PC-9 (cell line): Measurements from ENCODE around the gene TNFAIP3. TPM values are rescaled to one million over a fixed set of nuclear protein-coding genes. Genes with fewer than 3 reads are reported as not detected.

Experiments
- BruUV-seq: library from RNA; stranded (reverse); fragments of 400-500 nt; replicated peaks from 2 replicates; lab custom pipeline; 2021; lab: Mats Ljungman, UMichigan
- CTCF ChIA-PET: fragments of 300-600 bp; sonication (Branson Sonifier 250); formaldehyde crosslinking; loops from one replicate; lab custom pipeline; 2022; ENCODE audit warnings: antibody characterized with exemption; lab: Charles Lee
- POLR2A ChIA-PET: fragments of 300-600 bp; sonication (Branson Sonifier 250); formaldehyde crosslinking; loops from one replicate; lab custom pipeline; 2022; ENCODE audit warnings: antibody characterized with exemption; ENCODE audit not compliant: unreplicated experiment; lab: Charles Lee
- DNase-seq, 2 experiments: peaks; one replicate each; pipeline versions ENCODE4 v3.0.0 to v3.0.0-alpha.2; 2015 to 2022; ENCODE audit warnings: mixed read lengths in 1 of 2
- H2AFZ ChIP-seq: fragments of 200-600 bp; sonication (generic); 2 replicates; pipeline ENCODE4 v1.8.1; 2017; ENCODE audit warnings: antibody characterized with exemption
- H3F3A ChIP-seq: fragments of 200-600 bp; sonication (generic); 2 replicates; pipeline ENCODE4 v1.8.1; 2017; ENCODE audit warnings: antibody characterized with exemption, mild to moderate bottlenecking, low read depth; ENCODE audit not compliant: insufficient read depth
- H3K27ac ChIP-seq: fragments of 200-600 bp; sonication (generic); 2 replicates; pipeline ENCODE4 v1.6.1; 2016; ENCODE audit warnings: mixed run types
- H3K27me3 ChIP-seq: fragments of 200-600 bp; sonication (generic); 2 replicates; pipeline ENCODE4 v1.6.1; 2016; ENCODE audit warnings: low read depth, mixed run types; ENCODE audit not compliant: insufficient read depth
- H3K36me3 ChIP-seq: fragments of 200-600 bp; sonication (generic); 2 replicates; pipeline ENCODE4 v1.6.1; 2016; ENCODE audit warnings: low read depth, mixed run types
- H3K4me1 ChIP-seq: fragments of 200-600 bp; sonication (generic); replicated peaks from 2 replicates; pipeline ENCODE4 v1.6.1; 2016; ENCODE audit warnings: mixed run types; ENCODE audit not compliant: insufficient read depth
- H3K4me2 ChIP-seq: fragments of 200-600 bp; sonication (generic); 2 replicates; pipeline ENCODE4 v1.6.1; 2017; ENCODE audit warnings: mixed run types
- H3K4me3 ChIP-seq: fragments of 200-600 bp; sonication (generic); 2 replicates; pipeline ENCODE4 v1.6.1; 2016; ENCODE audit warnings: mixed run types
- H3K79me2 ChIP-seq: fragments of 200-600 bp; sonication (generic); 2 replicates; pipeline ENCODE4 v1.6.1; 2017; ENCODE audit warnings: low read depth, mixed run types
- H3K9me2 ChIP-seq: fragments of 200-600 bp; sonication (generic); 2 replicates; pipeline ENCODE4 v1.8.1; 2017; ENCODE audit warnings: mild to moderate bottlenecking; ENCODE audit not compliant: insufficient read depth
- H3K9me3 ChIP-seq: fragments of 200-600 bp; sonication (generic); 2 replicates; pipeline ENCODE4 v1.8.1; 2016; ENCODE audit warnings: low read depth; ENCODE audit not compliant: insufficient read depth
- H4K20me1 ChIP-seq: fragments of 200-600 bp; sonication (generic); 2 replicates; pipeline ENCODE4 v1.8.1; 2017; ENCODE audit not compliant: insufficient read depth
- CTCF ChIP-seq: fragments of 200-600 bp; sonication (generic); conservative IDR thresholded peaks from 2 replicates; pipeline ENCODE4 v1.6.1; 2017; ENCODE audit warnings: mixed run types, antibody characterized with exemption, mild to moderate bottlenecking, moderate library complexity
- EZH2 ChIP-seq: fragments of 200-600 bp; sonication (generic); IDR thresholded peaks from 2 replicates; pipeline ENCODE4 v1.8.0; 2017; ENCODE audit warnings: antibody characterized with exemption, low read depth
- intact Hi-C: fragments of 100-400 bp; cut with micrococcal nuclease; formaldehyde crosslinking; loops from one replicate; pipeline ENCODE4 v1.10.0; 2022; ENCODE audit not compliant: unreplicated experiment
- total RNA-seq: library from RNA; stranded (reverse); gene quantifications from 2 replicates; pipeline ENCODE4 v1.2.3, GENCODE V29; 2021

Gene TNFAIP3
- total RNA-seq, 1 experiment from 2014 or later: 7.8 TPM

DNA sequence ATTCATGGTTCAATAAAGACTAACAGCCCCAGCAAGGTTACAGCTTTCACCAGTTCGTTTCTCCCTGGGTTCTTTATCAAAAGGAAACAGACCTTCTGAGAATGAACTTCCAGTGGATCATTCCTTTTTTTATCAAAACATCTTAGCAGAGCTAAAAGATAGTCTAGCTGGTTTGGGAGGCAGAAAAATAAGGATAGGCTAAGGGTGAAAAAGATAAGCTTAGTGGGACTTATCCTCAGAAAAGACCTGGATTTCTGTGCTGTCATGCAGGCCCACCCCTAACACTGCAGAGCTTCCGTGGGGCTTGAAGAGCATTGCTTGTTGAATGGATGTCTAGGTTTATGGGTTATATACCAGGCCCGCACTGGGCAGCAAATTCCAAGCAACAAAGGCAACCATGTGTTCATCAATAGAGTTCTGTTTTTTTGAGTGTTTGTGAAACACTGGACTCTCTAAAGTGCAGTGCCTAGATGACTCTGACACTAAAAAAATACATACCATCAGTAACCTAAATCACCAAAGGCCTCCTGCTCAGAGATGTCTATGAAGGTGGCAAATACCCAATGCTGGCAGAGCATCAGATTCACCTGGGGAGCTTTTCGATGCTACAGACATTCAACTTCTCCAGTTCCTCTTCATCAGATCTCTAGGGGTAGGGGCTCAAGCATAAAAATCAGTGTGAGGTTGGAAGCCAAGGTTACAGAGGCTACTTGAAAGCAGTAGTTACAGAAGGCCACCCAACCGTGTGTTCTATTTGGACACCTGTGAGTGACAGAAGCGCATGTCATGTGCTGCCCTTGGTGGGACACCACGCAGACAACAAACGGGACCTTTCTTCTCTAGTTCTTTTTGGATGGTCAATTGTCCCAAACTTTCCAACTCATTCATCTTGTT, 53.0 kb downstream of the TNFAIP3 start:
- no peak overlapping the region for H3K4me2 ChIP-seq
- no peaks in the 10 kb centered on the region; the same call in 1 of the 2 replicates for H3K9me2 ChIP-seq
- H3F3A ChIP-seq: peaks cover 15% of the 10 kb centered on the region; the same call in 1 of the 2 replicates
- peaks cover 15% of the 10 kb centered on the region for H3K4me1 ChIP-seq
- DNase-seq: no peak
- H3K79me2 ChIP-seq: no peaks in the 10 kb centered on the region
- no peak overlapping the region for H2AFZ ChIP-seq
- no peak for TF ChIP-seq CTCF
- TF ChIP-seq EZH2: no peak
- no peak overlapping the region for H3K27ac ChIP-seq
- H3K9me3 ChIP-seq: no peaks in the 10 kb centered on the region
- intact Hi-C loops: no loop called here
- no peak overlapping the region for H3K4me3 ChIP-seq
- H3K27me3 ChIP-seq: no peaks in the 10 kb centered on the region
- ChIA-PET POLR2A (no interaction called here), CTCF (no interaction called here)
- BruUV-seq: no TSS peak
- H3K36me3 ChIP-seq: no peaks in the 10 kb centered on the region
- no peaks in the 10 kb centered on the region for H4K20me1 ChIP-seq

DNA sequence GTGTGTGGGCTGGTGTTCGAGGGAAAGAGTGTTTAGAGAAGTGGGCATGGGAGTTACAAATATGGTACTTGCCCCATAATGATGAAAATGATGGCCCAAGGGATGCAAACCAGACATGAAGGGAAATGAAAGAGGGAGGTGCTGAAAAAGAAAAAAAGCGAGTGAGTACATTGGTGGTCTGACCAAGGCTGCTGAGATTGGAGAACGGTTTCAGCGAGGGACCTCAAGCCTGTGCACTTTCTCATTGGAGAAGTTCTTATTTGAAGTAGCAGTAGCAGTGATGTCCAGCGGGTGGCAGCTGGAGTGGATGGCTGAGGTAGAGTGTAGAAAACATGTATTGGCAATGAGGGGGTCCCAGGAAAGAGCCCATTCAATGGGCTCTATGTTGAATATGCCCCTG, 54.8 kb downstream of the TNFAIP3 start:
- no peak overlapping the region for H3K27ac ChIP-seq
- H3K4me2 ChIP-seq: no peak overlapping the region
- H3K79me2 ChIP-seq: no peaks in the 10 kb centered on the region
- no peak overlapping the region for H2AFZ ChIP-seq
- no peak for DNase-seq
- H3F3A ChIP-seq: peaks cover 20% of the 10 kb centered on the region; the same call in 1 of the 2 replicates
- no TSS peak for BruUV-seq
- no peaks in the 10 kb centered on the region; the same call in 1 of the 2 replicates for H3K9me2 ChIP-seq
- intact Hi-C loops: no loop called here
- H3K4me1 ChIP-seq: peaks cover 32% of the 10 kb centered on the region
- no peaks in the 10 kb centered on the region for H3K9me3 ChIP-seq
- no peaks in the 10 kb centered on the region for H3K36me3 ChIP-seq
- no peak; the same call in 1 of the 2 replicates for TF ChIP-seq CTCF
- TF ChIP-seq EZH2: no peak
- H4K20me1 ChIP-seq: no peaks in the 10 kb centered on the region
- no peaks in the 10 kb centered on the region for H3K27me3 ChIP-seq
- POLR2A ChIA-PET: no interaction called here
- no peak overlapping the region for H3K4me3 ChIP-seq
- CTCF ChIA-PET: no interaction called here

- no TSS peak for BruUV-seq
- no peaks in the 10 kb centered on the region for H3K79me2 ChIP-seq
- CTCF ChIA-PET: interaction anchor here (0.5 to 1.0 kb wide), 2 partner anchors 220 to 594 kb away, joined by 5 to 7 read pairs; no protein-coding TSS in a partner anchor
- TF ChIP-seq EZH2: no peak
- TF ChIP-seq CTCF: no peak
- H3K27ac ChIP-seq: no peak overlapping the region
- no peaks in the 10 kb centered on the region for H3K36me3 ChIP-seq
- H3K9me2 ChIP-seq: no peaks in the 10 kb centered on the region; the same call in 1 of the 2 replicates
- no peak overlapping the region; the same call in 1 of the 2 replicates for H2AFZ ChIP-seq
- H3K4me3 ChIP-seq: no peak overlapping the region
- intact Hi-C loops: no loop called here
- H3K9me3 ChIP-seq: no peaks in the 10 kb centered on the region
- DNase-seq: peak in 1 of 2 experiments; percentile 70
- peak overlapping the region; percentile 33 for H3K4me2 ChIP-seq
- no peaks in the 10 kb centered on the region for H3K27me3 ChIP-seq
- no peaks in the 10 kb centered on the region for H4K20me1 ChIP-seq
- H3K4me1 ChIP-seq: peaks cover 45% of the 10 kb centered on the region
- POLR2A ChIA-PET: interaction anchor here (0.6 kb wide), 1 partner anchor 215 kb away, joined by 9 read pairs; no protein-coding TSS in a partner anchor
- H3F3A ChIP-seq: peaks cover 24% of the 10 kb centered on the region; the same call in 1 of the 2 replicates
These were observed 57.0 kb downstream of the TNFAIP3 start for GRCh38 chr6:137923866-137924653.
